ENCODE measurements around the gene ELOVL1.

- TF ChIP-seq CTCF (IDR thresholded peaks at IDR 0.05) (no peak), POLR2A (IDR thresholded peaks at IDR 0.05) (no peak)
Measured at GRCh38 chr1:43363283-43363934, 4.4 kb downstream of the ELOVL1 start.
